ENCODE measurements around the gene KRTAP5-9. TPM values are rescaled to one million over a fixed set of nuclear protein-coding genes. Genes with fewer than 3 reads are reported as not detected.
"Not testable (repeated sequence)": the region's sequence is repeated elsewhere in the genome, so short reads cannot be mapped to it uniquely, and the experiment has no call there.

Gene KRTAP5-9
- total and polyA plus RNA-seq, 7 donors = 0.05 to 0.09 TPM; not detected in 5

DNA sequence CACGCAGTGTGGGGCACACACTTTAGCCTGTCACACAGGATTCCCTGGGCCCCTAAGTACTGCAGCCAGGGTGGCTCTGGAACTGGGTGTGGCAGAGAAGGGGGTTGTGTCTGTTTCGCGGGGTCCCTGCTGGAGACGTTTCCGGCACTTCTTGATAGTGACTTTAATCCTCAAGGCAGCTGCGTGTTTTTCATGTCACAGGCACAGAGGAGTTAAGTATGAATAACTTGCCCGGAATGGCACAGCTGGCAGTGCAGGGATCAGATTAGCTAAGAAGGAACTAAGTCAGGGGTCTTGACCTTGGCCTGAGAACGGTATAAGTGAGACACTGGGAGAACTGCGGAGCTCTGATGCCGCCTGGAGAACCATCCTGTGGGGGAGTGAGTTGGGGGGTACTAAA is 28.7 kb upstream of the KRTAP5-9 start:
- no peaks in the 10 kb centered on the region for H3K36me3 ChIP-seq (ENCODE audit: insufficient read depth in 1 of 2, low read depth in 1 of 2)
- no peak overlapping the region for H3K4me3 ChIP-seq
- intact Hi-C loops (cut with DNase I) = no loop called here
- 43 to 59% (median 51%) methylated on average over 10 of the region's 10 CpGs for WGBS, 3 donors
- TF ChIP-seq, protein P1, sequence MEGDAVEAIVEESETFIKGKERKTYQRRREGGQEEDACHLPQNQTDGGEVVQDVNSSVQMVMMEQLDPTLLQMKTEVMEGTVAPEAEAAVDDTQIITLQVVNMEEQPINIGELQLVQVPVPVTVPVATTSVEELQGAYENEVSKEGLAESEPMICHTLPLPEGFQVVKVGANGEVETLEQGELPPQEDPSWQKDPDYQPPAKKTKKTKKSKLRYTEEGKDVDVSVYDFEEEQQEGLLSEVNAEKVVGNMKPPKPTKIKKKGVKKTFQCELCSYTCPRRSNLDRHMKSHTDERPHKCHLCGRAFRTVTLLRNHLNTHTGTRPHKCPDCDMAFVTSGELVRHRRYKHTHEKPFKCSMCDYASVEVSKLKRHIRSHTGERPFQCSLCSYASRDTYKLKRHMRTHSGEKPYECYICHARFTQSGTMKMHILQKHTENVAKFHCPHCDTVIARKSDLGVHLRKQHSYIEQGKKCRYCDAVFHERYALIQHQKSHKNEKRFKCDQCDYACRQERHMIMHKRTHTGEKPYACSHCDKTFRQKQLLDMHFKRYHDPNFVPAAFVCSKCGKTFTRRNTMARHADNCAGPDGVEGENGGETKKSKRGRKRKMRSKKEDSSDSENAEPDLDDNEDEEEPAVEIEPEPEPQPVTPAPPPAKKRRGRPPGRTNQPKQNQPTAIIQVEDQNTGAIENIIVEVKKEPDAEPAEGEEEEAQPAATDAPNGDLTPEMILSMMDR (IDR thresholded peaks at IDR 0.05) = no peak
- no peak for ATAC-seq
- no peaks in the 10 kb centered on the region for H3K4me1 ChIP-seq
- no peak for DNase-seq
- no peaks in the 10 kb centered on the region for H3K27me3 ChIP-seq (ENCODE audit: insufficient read depth in 3 of 3, low read length in 2 of 3)
- H3K9me3 ChIP-seq = no peaks in the 10 kb centered on the region
- H3K27ac ChIP-seq = no peak overlapping the region

DNA sequence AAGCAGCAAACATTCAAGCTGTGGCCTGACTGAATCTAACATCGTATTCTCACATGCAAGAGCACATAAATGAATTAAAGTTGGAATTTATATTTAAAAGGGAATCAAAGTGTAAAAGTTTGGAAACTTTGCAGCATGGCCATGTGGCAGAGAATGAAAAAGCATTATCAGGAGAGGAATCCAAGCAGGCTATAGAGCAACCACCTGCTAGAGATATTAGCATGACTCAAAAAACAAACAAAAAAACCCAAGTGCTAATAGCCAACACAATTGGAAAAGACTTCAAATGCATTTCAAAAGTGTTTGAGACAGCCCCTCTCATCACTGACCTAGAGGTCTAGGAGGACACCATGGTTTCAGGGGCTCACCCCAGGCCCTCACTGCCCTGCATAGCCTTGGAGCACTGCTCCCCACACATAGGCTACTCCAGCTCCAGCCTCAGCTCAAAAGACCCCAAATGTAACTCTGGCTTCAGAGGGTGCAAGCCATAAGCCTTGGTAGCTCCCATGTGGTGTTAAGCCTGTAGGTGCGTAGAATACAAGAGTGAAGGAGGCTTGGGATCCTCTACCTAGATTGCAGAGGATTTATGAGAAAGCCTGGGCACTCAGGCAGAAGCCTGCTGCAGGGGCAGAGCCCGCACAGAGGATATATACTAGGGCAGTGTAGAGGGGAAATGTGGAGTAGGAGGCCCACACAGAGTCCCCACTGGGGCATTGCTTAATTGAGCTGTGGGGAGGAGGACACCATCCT is 22.9 kb upstream of the KRTAP5-9 start:
- no peak for DNase-seq
- 66 to 78% (median 67%) methylated on average over 3 of the region's 3 CpGs for WGBS, 3 donors
- TF ChIP-seq, protein P1 (IDR thresholded peaks at IDR 0.05) = no peak
- H3K4me3 ChIP-seq = no peak overlapping the region
- intact Hi-C loops (cut with DNase I) = no loop called here
- no peak overlapping the region for H3K27ac ChIP-seq
- H3K4me1 ChIP-seq = no peaks in the 10 kb centered on the region
- no peaks in the 10 kb centered on the region for H3K9me3 ChIP-seq
- H3K36me3 ChIP-seq (ENCODE audit: insufficient read depth in 1 of 2, low read depth in 1 of 2) = no peaks in the 10 kb centered on the region
- no peak for ATAC-seq
- H3K27me3 ChIP-seq (ENCODE audit: insufficient read depth in 3 of 3, low read length in 2 of 3) = no peaks in the 10 kb centered on the region

- Histone ChIP-seq H3K27me3 (ENCODE audit: insufficient read depth in 3 of 3, low read length in 2 of 3) (no peaks in the 10 kb centered on the region), H3K36me3 (ENCODE audit: insufficient read depth in 1 of 2, low read depth in 1 of 2) (no peaks in the 10 kb centered on the region), H3K4me1 (no peaks in the 10 kb centered on the region), H3K27ac (no peak overlapping the region), H3K4me3 (no peak overlapping the region), H3K9me3 (no peaks in the 10 kb centered on the region)
- ATAC-seq = no peak
- no peak for DNase-seq
- intact Hi-C loops (cut with DNase I) = no loop called here
- 90 to 94% (median 93%) methylated on average over 2 of the region's 2 CpGs for WGBS, 3 donors
- TF ChIP-seq, protein P1 (IDR thresholded peaks at IDR 0.05) = no peak
Observed at GRCh38 chr11:71525938-71526495, 22.2 kb upstream of the KRTAP5-9 start.

DNA sequence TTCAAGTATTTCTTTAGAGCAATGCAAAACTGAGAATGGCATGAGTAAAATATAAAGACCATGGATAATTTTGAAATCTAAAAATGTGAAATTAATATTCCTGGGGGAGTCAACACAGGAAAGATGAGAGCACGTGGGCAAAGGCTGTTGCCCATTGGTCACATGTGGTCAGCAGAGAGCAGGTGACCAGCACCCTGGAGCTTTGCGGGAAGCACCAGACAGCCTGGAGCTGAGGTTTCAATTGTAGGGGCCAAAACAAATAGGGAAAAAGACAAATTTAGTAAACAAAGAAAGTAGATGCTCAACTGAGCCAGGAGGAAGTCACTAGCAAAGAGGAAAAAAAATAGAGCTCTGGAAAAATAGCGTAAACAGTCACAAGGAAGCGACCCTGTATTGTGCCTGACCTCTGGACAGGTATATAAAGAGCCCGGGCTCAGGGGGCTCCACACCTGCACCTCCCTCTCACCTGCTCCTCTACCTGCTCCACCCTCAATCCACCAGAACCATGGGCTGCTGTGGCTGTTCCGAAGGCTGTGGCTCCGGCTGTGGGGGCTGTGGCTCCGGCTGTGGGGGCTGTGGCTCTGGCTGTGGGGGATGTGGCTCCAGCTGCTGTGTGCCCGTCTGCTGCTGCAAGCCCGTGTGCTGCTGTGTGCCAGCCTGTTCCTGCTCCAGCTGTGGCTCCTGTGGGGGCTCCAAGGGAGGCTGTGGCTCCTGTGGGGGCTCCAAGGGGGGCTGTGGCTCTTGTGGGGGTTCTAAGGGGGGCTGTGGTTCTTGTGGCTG is 21.2 kb upstream of the KRTAP5-9 start, which contains the start of gene KRTAP5-7:
Gene KRTAP5-7 (plus strand): TSS at position 472 of the 780 bp plus-strand sequence. CDS start 34 bp downstream, at position 506.
- intact Hi-C loops (cut with DNase I); H3K27me3 ChIP-seq (ENCODE audit: insufficient read depth in 3 of 3, low read length in 2 of 3); H3K9me3 ChIP-seq; H3K4me1 ChIP-seq; ATAC-seq; H3K36me3 ChIP-seq (ENCODE audit: insufficient read depth in 1 of 2, low read depth in 1 of 2); H3K27ac ChIP-seq; H3K4me3 ChIP-seq; DNase-seq: not testable (repeated sequence)
- WGBS, 3 donors = 40 to 48% (median 47%) methylated on average over 10 of the region's 10 CpGs
